MM.1S (cell line): ENCODE results near the gene RASSF6.
"Not testable (repeated sequence)": the region's sequence is repeated elsewhere in the genome, so short reads cannot be mapped to it uniquely, and the experiment has no call there.

Experiments
- DNase-seq: peaks from one replicate; pipeline ENCODE4 v3.0.0-alpha.2; 2015
- H2AFZ ChIP-seq: fragments of 300-600 bp; sonication (generic); 2 replicates; pipeline ENCODE4 v1.6.0; 2016; ENCODE audit warnings: antibody characterized with exemption, low read length
- H3F3A ChIP-seq: fragments of 300-600 bp; sonication (generic); 2 replicates; pipeline ENCODE4 v1.6.1; 2016; ENCODE audit warnings: mild to moderate bottlenecking, antibody characterized with exemption, low read length, moderate library complexity, mixed read lengths; ENCODE audit not compliant: insufficient read depth
- H3K27ac ChIP-seq: fragments of 300-600 bp; sonication (generic); 2 replicates; pipeline ENCODE4 v1.5.1; 2016; ENCODE audit warnings: mild to moderate bottlenecking, low read length
- H3K27me3 ChIP-seq: fragments of 300-600 bp; sonication (generic); replicated peaks from 2 replicates; pipeline ENCODE4 v1.6.0; 2016; ENCODE audit warnings: low read length; ENCODE audit not compliant: insufficient read depth
- H3K36me3 ChIP-seq: fragments of 300-600 bp; sonication (generic); replicated peaks from 2 replicates; pipeline ENCODE4 v1.6.1; 2016; ENCODE audit warnings: mild to moderate bottlenecking, low read length, mixed read lengths; ENCODE audit not compliant: insufficient read depth
- H3K4me1 ChIP-seq: fragments of 300-600 bp; sonication (generic); 2 replicates; pipeline ENCODE4 v1.6.1; 2016; ENCODE audit warnings: low read length, mixed read lengths
- H3K4me2 ChIP-seq: fragments of 300-600 bp; sonication (generic); 2 replicates; pipeline ENCODE4 v1.6.0; 2016; ENCODE audit warnings: low read depth, low read length
- H3K4me3 ChIP-seq: fragments of 300-600 bp; sonication (generic); 2 replicates; pipeline ENCODE4 v1.5.1; 2016; ENCODE audit warnings: low read length, mixed read lengths
- H3K79me2 ChIP-seq: fragments of 300-600 bp; sonication (generic); 2 replicates; pipeline ENCODE4 v1.6.1; 2016; ENCODE audit warnings: mixed run types, low read length, mixed read lengths
- H3K9ac ChIP-seq: fragments of 300-600 bp; sonication (generic); 2 replicates; pipeline ENCODE4 v1.6.1; 2016; ENCODE audit warnings: low read length, mixed read lengths
- H3K9me2 ChIP-seq: fragments of 300-600 bp; sonication (generic); replicated peaks from 2 replicates; pipeline ENCODE4 v1.6.1; 2016; ENCODE audit warnings: mild to moderate bottlenecking, low read length, mixed read lengths; ENCODE audit not compliant: insufficient read depth
- H3K9me3 ChIP-seq: fragments of 300-600 bp; sonication (generic); replicated peaks from 2 replicates; pipeline ENCODE4 v1.6.1; 2016; ENCODE audit warnings: mild to moderate bottlenecking, low read length, mixed read lengths; ENCODE audit not compliant: insufficient read depth
- H4K20me1 ChIP-seq: fragments of 300-600 bp; sonication (generic); 2 replicates; pipeline ENCODE4 v1.6.1; 2016; ENCODE audit warnings: mild to moderate bottlenecking, low read length, moderate library complexity, mixed read lengths; ENCODE audit not compliant: insufficient read depth
- EZH2 ChIP-seq: fragments of 300-600 bp; sonication (generic); optimal IDR thresholded peaks from 2 replicates; pipeline ENCODE3; 2017; ENCODE audit warnings: low read depth, mild to moderate bottlenecking, antibody characterized with exemption, low read length, mixed read lengths
- EZH2phosphoT487 ChIP-seq: fragments of 300-600 bp; sonication (generic); IDR thresholded peaks from 2 replicates; pipeline ENCODE4 v1.6.1; 2018; ENCODE audit warnings: antibody characterized with exemption, low read length
- TF ChIP-seq, protein P1 (sequence below): fragments of 300-600 bp; sonication (generic); IDR thresholded peaks from 2 replicates; pipeline ENCODE4 v1.5.1; 2016; ENCODE audit warnings: antibody characterized with exemption, low read length, mixed read lengths

The RASSF6 gene

DNA sequence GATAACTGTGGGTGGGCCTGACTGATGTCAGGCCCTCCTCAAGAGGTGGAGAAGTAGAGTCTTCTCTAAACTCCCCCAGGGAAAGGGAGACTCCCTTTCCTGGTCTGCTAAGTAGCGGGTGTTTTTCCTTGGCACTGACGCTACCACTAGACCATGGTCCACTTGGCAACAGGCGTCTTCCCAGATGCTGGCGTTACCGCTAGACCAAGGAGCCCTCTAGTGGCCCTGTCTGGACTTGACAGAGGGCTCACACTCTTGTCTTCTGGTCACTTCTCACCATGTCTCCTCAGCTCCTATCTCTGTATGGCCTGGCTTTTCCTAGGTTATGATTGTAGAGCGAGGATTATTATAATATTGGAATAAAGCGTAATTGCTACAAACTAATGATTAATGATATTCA lies 45.7 kb upstream of the RASSF6 start:
- not testable (repeated sequence) for H3K27ac ChIP-seq, H4K20me1 ChIP-seq, H3K9me3 ChIP-seq, H3K9me2 ChIP-seq, H3K4me1 ChIP-seq, H3K4me3 ChIP-seq, H3K27me3 ChIP-seq, H3K36me3 ChIP-seq, H3K79me2 ChIP-seq, DNase-seq, H3K4me2 ChIP-seq, H2AFZ ChIP-seq, H3K9ac ChIP-seq, H3F3A ChIP-seq
- TF ChIP-seq, protein P1, sequence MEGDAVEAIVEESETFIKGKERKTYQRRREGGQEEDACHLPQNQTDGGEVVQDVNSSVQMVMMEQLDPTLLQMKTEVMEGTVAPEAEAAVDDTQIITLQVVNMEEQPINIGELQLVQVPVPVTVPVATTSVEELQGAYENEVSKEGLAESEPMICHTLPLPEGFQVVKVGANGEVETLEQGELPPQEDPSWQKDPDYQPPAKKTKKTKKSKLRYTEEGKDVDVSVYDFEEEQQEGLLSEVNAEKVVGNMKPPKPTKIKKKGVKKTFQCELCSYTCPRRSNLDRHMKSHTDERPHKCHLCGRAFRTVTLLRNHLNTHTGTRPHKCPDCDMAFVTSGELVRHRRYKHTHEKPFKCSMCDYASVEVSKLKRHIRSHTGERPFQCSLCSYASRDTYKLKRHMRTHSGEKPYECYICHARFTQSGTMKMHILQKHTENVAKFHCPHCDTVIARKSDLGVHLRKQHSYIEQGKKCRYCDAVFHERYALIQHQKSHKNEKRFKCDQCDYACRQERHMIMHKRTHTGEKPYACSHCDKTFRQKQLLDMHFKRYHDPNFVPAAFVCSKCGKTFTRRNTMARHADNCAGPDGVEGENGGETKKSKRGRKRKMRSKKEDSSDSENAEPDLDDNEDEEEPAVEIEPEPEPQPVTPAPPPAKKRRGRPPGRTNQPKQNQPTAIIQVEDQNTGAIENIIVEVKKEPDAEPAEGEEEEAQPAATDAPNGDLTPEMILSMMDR, result peak; percentile 41

DNA sequence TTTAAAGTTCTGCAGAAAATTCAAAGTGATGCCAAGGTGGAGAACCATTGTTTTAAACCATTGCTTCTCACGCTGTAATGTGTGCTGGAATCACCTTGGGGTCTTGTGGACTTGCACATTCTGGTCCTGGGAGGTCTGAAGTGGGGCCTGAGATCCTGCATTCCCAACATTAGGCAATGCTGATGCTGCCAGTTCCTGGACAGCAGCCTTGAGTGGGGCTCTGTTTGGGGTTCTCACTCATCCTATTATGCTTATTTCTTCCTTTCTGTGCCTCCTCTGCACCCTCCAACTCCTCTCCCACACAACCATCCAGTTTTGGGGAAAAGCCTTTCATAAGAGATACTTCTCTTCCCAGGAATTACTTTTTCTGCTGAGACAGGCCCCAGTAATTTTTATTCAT lies 44.2 kb upstream of the RASSF6 start:
- Histone ChIP-seq H3K4me1 (no peaks in the 10 kb centered on the region), H3K4me3 (no peak overlapping the region), H3K9me2 (no peaks in the 10 kb centered on the region), H3K27ac (no peak overlapping the region), H3K27me3 (no peaks in the 10 kb centered on the region), H3K36me3 (no peaks in the 10 kb centered on the region), H3K9me3 (no peaks in the 10 kb centered on the region), H2AFZ (no peak overlapping the region), H3F3A (no peaks in the 10 kb centered on the region), H3K79me2 (no peaks in the 10 kb centered on the region), H4K20me1 (no peaks in the 10 kb centered on the region), H3K9ac (no peak overlapping the region), H3K4me2 (no peak overlapping the region)
- TF ChIP-seq EZH2phosphoT487 (no peak), EZH2 (no peak)
- TF ChIP-seq, protein P1, result no peak
- no peak for DNase-seq

GRCh38 chr4:73663576-73663975 lies 43.3 kb upstream of the RASSF6 start:
- DNase-seq, result no peak
- Histone ChIP-seq H3K9ac (no peak overlapping the region), H3K36me3 (no peaks in the 10 kb centered on the region), H3F3A (no peaks in the 10 kb centered on the region), H3K9me2 (no peaks in the 10 kb centered on the region), H2AFZ (no peak overlapping the region), H4K20me1 (no peaks in the 10 kb centered on the region), H3K9me3 (no peaks in the 10 kb centered on the region), H3K27me3 (no peaks in the 10 kb centered on the region), H3K4me1 (no peaks in the 10 kb centered on the region), H3K27ac (no peak overlapping the region), H3K4me3 (no peak overlapping the region), H3K79me2 (no peaks in the 10 kb centered on the region), H3K4me2 (no peak overlapping the region)
- TF ChIP-seq, protein P1, result no peak
- TF ChIP-seq EZH2 (no peak), EZH2phosphoT487 (no peak)
